GM23248 (cell line): ENCODE results near the gene SLC38A2. TPM values are rescaled to one million over a fixed set of nuclear protein-coding genes. Genes with fewer than 3 reads are reported as not detected.

Experiments
- DNase-seq: peaks from one replicate; pipeline ENCODE4 v3.0.0-alpha.2; 2015
- H2AFZ ChIP-seq: fragments of 200-600 bp; sonication (generic); 2 replicates; pipeline ENCODE4 v1.6.1; 2016; ENCODE audit warnings: antibody characterized with exemption
- H3F3A ChIP-seq: fragments of 200-600 bp; sonication (generic); 2 replicates; pipeline ENCODE4 v1.6.1; 2016; ENCODE audit warnings: mild to moderate bottlenecking, antibody characterized with exemption, mixed run types; ENCODE audit not compliant: insufficient read depth
- H3K27ac ChIP-seq: fragments of 200-600 bp; sonication (generic); 2 replicates; pipeline ENCODE4 v1.5.1; 2016; ENCODE audit warnings: mild to moderate bottlenecking
- H3K27me3 ChIP-seq: fragments of 200-600 bp; sonication (generic); replicated peaks from 2 replicates; pipeline ENCODE4 v1.6.1; 2016; ENCODE audit warnings: mild to moderate bottlenecking; ENCODE audit not compliant: insufficient read depth
- H3K36me3 ChIP-seq: fragments of 200-600 bp; sonication (generic); 2 replicates; pipeline ENCODE4 v1.6.1; 2016; ENCODE audit warnings: low read depth, mild to moderate bottlenecking
- H3K4me1 ChIP-seq: fragments of 200-600 bp; sonication (generic); 2 replicates; pipeline ENCODE4 v1.6.1; 2016; ENCODE audit warnings: mild to moderate bottlenecking; ENCODE audit not compliant: insufficient read depth
- H3K4me2 ChIP-seq: fragments of 200-600 bp; sonication (generic); one replicate; pipeline ENCODE4 v1.6.1; 2016; ENCODE audit warnings: mild to moderate bottlenecking; ENCODE audit not compliant: unreplicated experiment
- H3K4me3 ChIP-seq: fragments of 200-600 bp; sonication (generic); 2 replicates; pipeline ENCODE4 v1.5.1; 2016; ENCODE audit warnings: mild to moderate bottlenecking
- H3K79me2 ChIP-seq: fragments of 200-600 bp; sonication (generic); 2 replicates; pipeline ENCODE4 v1.6.1; 2016; ENCODE audit warnings: mild to moderate bottlenecking; ENCODE audit not compliant: insufficient read depth
- H3K9ac ChIP-seq: fragments of 200-600 bp; sonication (generic); 2 replicates; pipeline ENCODE4 v1.6.1; 2016; ENCODE audit warnings: mild to moderate bottlenecking
- H3K9me2 ChIP-seq: fragments of 200-600 bp; sonication (generic); 2 replicates; pipeline ENCODE4 v1.6.1; 2016; ENCODE audit warnings: mixed run types, mild to moderate bottlenecking, moderate library complexity; ENCODE audit not compliant: insufficient read depth
- H3K9me3 ChIP-seq: fragments of 200-600 bp; sonication (generic); one replicate; pipeline ENCODE4 v1.6.1; 2017; ENCODE audit warnings: low read depth
- H4K20me1 ChIP-seq: fragments of 200-600 bp; sonication (generic); 2 replicates; pipeline ENCODE4 v1.6.0; 2016; ENCODE audit not compliant: insufficient read depth
- EZH2 ChIP-seq: fragments of 200-600 bp; sonication (generic); IDR thresholded peaks from 2 replicates; pipeline ENCODE4 v1.6.1; 2018; ENCODE audit warnings: antibody characterized with exemption, mild to moderate bottlenecking; ENCODE audit not compliant: insufficient read depth, poor library complexity, severe bottlenecking
- EZH2phosphoT487 ChIP-seq: fragments of 200-600 bp; sonication (generic); IDR thresholded peaks from 2 replicates; pipeline ENCODE4 v1.6.1; 2018; ENCODE audit warnings: antibody characterized with exemption, moderate library complexity, mild to moderate bottlenecking, low read depth; ENCODE audit not compliant: insufficient read depth
- WGBS, 2 experiments: methylation state at CpG; one replicate each; pipeline ENCODE4 v1.1.6; 2015 to 2017; ENCODE audit warnings: low lambda C conversion rate in 2 of 2, low coverage in 1 of 2; ENCODE audit errors: missing lambda C conversion rate in 2 of 2; 5-methylcytosine and 5-hydroxymethylcytosine counted together
- in situ Hi-C: fragments of 300-500 bp; cut with MboI; formaldehyde crosslinking; loops from 2 replicates; pipeline ENCODE4 v1.15.0; 2020
- polyA plus RNA-seq: library from polyadenylated mRNA; unstranded; fragments of >200 nt; fragmentation: Nextera tagmentation; extraction: Ambion mirVana; gene quantifications from 2 replicates; pipeline ENCODE4 v1.2.1, GENCODE V29; 2016
- total RNA-seq: library from RNA; depleted of rRNA; stranded (reverse); fragments of >200 nt; shearing (Covaris generic); gene quantifications from 2 replicates; pipeline ENCODE4 v1.2.3, GENCODE V29; 2014

SLC38A2 gene
- total and polyA plus RNA-seq, 2 experiments from 2014 or later, result 683 to 1,383 TPM

DNA sequence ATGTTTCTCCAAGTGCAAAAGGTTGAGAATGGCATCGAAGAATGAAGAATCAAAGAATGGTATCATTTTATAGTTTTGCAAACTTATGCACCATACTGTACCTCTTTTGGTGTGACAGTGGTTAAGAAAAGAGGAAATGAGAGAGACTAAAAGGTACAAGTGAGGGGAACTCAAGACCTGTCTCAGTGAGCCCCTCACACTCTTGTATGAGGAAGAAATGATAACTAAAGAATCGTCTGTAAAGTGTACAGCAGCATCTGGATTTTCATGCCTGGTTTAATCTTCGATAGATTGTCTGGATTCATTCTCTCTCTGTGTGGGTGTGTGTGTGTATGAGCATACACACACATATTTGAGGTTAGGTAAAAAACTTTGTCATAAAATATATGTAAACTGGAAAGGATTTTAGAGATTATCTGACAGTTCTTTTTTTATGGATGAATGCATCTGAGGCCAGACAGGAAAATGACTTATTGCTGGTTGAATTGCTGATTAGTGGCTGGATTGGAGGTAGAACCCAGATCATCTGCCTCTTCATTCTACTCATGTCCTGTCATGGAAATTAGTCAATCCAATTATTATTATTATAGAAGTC, 16.0 kb upstream of the SLC38A2 start:
- no peak for TF ChIP-seq EZH2
- TF ChIP-seq EZH2phosphoT487, result no peak
- in situ Hi-C loops, result loop anchor here (10.0 kb wide), 1 partner anchor 276 kb away; no protein-coding TSS in a partner anchor
- H3K4me1 ChIP-seq, result peaks cover 85% of the 10 kb centered on the region
- H3K9me3 ChIP-seq, result no peaks in the 10 kb centered on the region
- H3K9ac ChIP-seq, result peak overlapping the region; percentile 47
- H3K36me3 ChIP-seq, result no peaks in the 10 kb centered on the region
- H3K79me2 ChIP-seq, result peaks cover 29% of the 10 kb centered on the region
- no peak overlapping the region for H2AFZ ChIP-seq
- H3K4me2 ChIP-seq, result peak overlapping the region; percentile 73
- H3K9me2 ChIP-seq, result no peaks in the 10 kb centered on the region; the same call in 1 of the 2 replicates
- WGBS, 2 experiments, result 31 to 33% methylated on average over 3 of the region's 3 CpGs
- DNase-seq, result peak; percentile 68
- H3K4me3 ChIP-seq, result peak overlapping the region; percentile 37
- H3K27me3 ChIP-seq, result no peaks in the 10 kb centered on the region
- peak overlapping the region; percentile 100 for H3K27ac ChIP-seq
- peaks cover 78% of the 10 kb centered on the region for H3F3A ChIP-seq
- H4K20me1 ChIP-seq, result no peaks in the 10 kb centered on the region

GRCh38 chr12:46387670-46388069, 15.1 kb upstream of the SLC38A2 start:
- Histone ChIP-seq H3K79me2 (peaks cover 33% of the 10 kb centered on the region), H3K9ac (peak overlapping the region; percentile 64; the same call in 1 of the 2 replicates), H3K27ac (peak overlapping the region; percentile 100), H3K27me3 (no peaks in the 10 kb centered on the region), H3K4me1 (peaks cover 85% of the 10 kb centered on the region), H3F3A (peaks cover 79% of the 10 kb centered on the region), H4K20me1 (no peaks in the 10 kb centered on the region), H3K36me3 (no peaks in the 10 kb centered on the region), H3K4me2 (peak overlapping the region; percentile 73), H3K4me3 (peak overlapping the region; percentile 37; the same call in 1 of the 2 replicates), H3K9me2 (no peaks in the 10 kb centered on the region), H3K9me3 (no peaks in the 10 kb centered on the region), H2AFZ (no peak overlapping the region)
- in situ Hi-C loops, result loop anchor here (10.0 kb wide), 1 partner anchor 277 kb away; no protein-coding TSS in a partner anchor
- DNase-seq, result no peak
- 95 to 98% methylated on average over 6 of the region's 6 CpGs for WGBS, 2 experiments
- TF ChIP-seq EZH2, result no peak
- no peak for TF ChIP-seq EZH2phosphoT487

DNA sequence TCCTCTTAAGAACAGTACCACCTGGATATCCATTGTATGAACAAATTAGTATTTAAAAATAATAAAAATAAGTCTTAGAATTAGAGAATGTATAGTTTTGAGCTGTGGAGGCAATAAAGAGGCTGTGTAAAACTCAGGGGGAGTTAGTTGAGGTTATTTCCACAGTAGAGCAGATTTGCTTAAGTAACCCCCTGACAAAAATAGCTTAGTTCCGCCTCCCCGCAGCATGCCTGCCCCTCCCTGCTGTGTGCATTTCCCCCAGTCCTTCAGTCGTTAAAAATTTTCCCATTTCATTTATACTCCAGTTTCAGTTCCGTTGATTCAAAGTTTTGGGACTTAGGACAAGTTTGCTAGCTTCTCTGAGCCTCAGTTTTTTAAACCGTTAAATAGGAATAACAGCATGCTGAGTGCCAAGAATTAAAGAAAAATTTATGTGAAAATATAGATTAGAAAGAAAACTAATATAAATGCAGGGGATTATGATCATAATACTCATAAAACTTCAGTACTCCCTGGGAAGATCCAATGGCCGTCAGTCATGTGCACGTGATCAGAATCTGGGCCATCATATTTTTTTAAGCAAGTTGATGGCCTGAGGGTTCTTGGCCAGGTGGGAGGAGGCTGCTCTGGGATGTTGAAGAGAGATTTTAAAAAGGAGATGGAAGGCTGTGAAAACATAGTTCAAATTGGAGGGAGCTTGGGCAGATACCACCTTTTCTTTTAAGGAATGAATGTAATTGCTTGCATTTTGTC, 14.5 kb upstream of the SLC38A2 start:
- Histone ChIP-seq H2AFZ (no peak overlapping the region), H3K4me3 (peak overlapping the region; percentile 44), H3K36me3 (no peaks in the 10 kb centered on the region), H3F3A (peaks cover 85% of the 10 kb centered on the region), H3K79me2 (peaks cover 39% of the 10 kb centered on the region), H3K27me3 (no peaks in the 10 kb centered on the region), H3K4me1 (peaks cover 85% of the 10 kb centered on the region), H3K9me2 (no peaks in the 10 kb centered on the region), H3K9ac (peak overlapping the region; percentile 64), H3K27ac (peak overlapping the region; percentile 100), H3K9me3 (no peaks in the 10 kb centered on the region), H3K4me2 (peak overlapping the region; percentile 73), H4K20me1 (no peaks in the 10 kb centered on the region)
- in situ Hi-C loops, result loop anchor here (10.0 kb wide), 1 partner anchor 278 kb away; no protein-coding TSS in a partner anchor
- no peak for TF ChIP-seq EZH2phosphoT487
- no peak for TF ChIP-seq EZH2
- 19 to 25% methylated on average over 7 of the region's 7 CpGs for WGBS, 2 experiments
- peak; percentile 60 for DNase-seq

GRCh38 chr12:46386360-46386867, 13.8 kb upstream of the SLC38A2 start:
- peaks cover 83% of the 10 kb centered on the region for H3K4me1 ChIP-seq
- 0 to 3% methylated on average over 3 of the region's 3 CpGs for WGBS, 2 experiments
- no peaks in the 10 kb centered on the region for H3K27me3 ChIP-seq
- H3K79me2 ChIP-seq, result peaks cover 45% of the 10 kb centered on the region
- peak overlapping the region; percentile 100 for H3K27ac ChIP-seq
- no peak for TF ChIP-seq EZH2
- TF ChIP-seq EZH2phosphoT487, result no peak
- peak; percentile 95 for DNase-seq
- H3K9me3 ChIP-seq, result no peaks in the 10 kb centered on the region
- peaks cover 85% of the 10 kb centered on the region for H3F3A ChIP-seq
- peak overlapping the region; percentile 97 for H3K9ac ChIP-seq
- in situ Hi-C loops, result loop anchor here (10.0 kb wide), 1 partner anchor 278 kb away; no protein-coding TSS in a partner anchor
- no peaks in the 10 kb centered on the region for H3K36me3 ChIP-seq
- no peaks in the 10 kb centered on the region for H4K20me1 ChIP-seq
- peak overlapping the region; percentile 91 for H3K4me2 ChIP-seq
- H3K9me2 ChIP-seq, result no peaks in the 10 kb centered on the region
- no peak overlapping the region for H2AFZ ChIP-seq
- peak overlapping the region; percentile 44; the same call in 1 of the 2 replicates for H3K4me3 ChIP-seq
